KOPT-K1 (cell line): ENCODE measurements around the gene SNORC.

Source experiments
- H3K27ac ChIP-seq: fragments of 200-600 bp; sonication (generic); 2 replicates; pipeline ENCODE4 v1.5.1; 2016; ENCODE audit warnings: antibody characterized with exemption, mild to moderate bottlenecking, low read depth, low read length; ENCODE audit not compliant: poor library complexity, severe bottlenecking
- H3K36me3 ChIP-seq: fragments of 200-600 bp; sonication (generic); 2 replicates; pipeline ENCODE4 v1.5.1; 2017; ENCODE audit warnings: antibody characterized with exemption, mild to moderate bottlenecking, low read length, moderate library complexity; ENCODE audit not compliant: insufficient read depth
- H3K9me3 ChIP-seq: fragments of 200-600 bp; sonication (generic); 2 replicates; pipeline ENCODE4 v1.5.1; 2017; ENCODE audit warnings: antibody characterized with exemption, low read length, mild to moderate bottlenecking; ENCODE audit not compliant: insufficient read depth, poor library complexity, severe bottlenecking

SNORC gene

DNA sequence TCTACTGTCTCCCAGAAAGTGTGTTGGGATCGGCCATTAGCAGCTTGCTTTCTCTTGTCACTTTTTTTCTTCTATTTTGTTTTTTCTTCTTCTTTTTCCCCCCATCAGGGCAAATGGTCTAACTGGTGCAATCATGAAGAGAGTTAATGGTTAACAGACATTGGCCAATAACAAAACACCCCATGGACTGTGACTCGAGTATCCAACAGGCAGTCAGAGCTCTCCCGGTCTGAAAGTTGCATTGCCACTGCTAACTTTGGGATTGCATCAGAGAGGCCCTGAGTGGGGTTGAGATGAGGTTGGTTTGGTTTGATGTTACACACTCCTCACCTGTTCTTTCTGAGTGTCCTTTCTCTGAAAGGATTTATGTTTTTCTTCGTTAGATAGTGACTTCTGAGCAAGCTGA, 12.9 kb upstream of the SNORC start:
- Histone ChIP-seq H3K36me3 (peaks cover 80% of the 10 kb centered on the region), H3K27ac (no peak overlapping the region), H3K9me3 (no peaks in the 10 kb centered on the region)

DNA sequence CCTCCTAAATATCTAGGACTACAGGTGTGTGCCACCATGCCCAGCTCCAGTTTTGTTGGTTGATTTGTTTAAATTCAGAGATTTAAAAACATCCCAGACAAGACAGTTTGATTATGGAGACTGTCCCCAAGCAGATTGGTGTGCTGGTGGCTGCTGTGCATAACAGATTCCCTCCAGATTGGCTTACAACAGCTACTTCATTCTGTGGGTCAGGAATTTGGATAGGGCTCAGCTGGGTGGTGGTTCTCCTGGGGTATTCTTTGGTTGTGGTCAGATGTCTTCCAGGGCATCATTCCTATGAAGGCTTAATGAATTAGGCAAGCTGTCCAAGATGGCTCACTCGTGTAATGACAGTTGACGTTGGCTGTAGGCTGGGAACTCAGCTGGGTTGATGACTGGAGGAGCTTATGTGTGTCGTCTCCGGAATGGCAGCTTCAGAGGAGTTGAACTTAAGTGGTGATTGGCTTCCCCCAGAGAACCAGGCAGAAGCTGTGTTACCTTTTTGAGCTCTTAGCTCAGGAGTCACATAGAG, 10.6 kb upstream of the SNORC start:
- no peak overlapping the region for H3K27ac ChIP-seq
- H3K9me3 ChIP-seq = no peaks in the 10 kb centered on the region
- peaks cover 68% of the 10 kb centered on the region for H3K36me3 ChIP-seq

DNA sequence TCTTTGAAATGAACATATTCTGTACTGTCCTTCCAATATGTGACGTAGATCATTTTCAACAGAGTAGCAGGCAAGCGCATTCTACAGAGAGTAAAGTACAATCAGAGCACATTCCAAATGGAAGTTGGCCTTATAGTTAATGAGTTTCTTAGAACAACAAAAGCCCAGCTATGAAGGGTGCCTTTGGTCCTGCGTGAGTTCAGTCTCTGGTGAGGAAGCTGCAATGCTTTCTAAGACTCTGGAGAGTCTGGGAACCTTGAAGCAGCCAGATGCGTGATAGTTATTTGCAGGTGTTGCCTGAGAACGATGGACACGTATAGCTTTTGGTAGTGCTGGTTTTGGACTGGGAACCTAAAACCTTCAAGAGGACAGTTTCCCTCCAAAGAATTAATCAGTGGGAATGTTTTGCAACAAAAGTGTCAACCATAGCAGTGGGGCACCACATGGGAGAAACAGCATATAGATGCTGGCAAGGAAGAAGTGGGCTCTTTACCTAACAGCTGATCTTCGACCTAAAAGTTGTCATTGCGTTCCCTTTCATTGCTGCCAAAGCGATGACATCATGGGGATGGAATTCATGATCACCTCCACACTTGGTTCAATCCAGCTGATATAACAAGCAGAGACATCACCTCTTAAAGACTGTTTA, 9.3 kb upstream of the SNORC start:
- Histone ChIP-seq H3K9me3 (no peaks in the 10 kb centered on the region), H3K27ac (no peak overlapping the region), H3K36me3 (peaks cover 57% of the 10 kb centered on the region)

DNA sequence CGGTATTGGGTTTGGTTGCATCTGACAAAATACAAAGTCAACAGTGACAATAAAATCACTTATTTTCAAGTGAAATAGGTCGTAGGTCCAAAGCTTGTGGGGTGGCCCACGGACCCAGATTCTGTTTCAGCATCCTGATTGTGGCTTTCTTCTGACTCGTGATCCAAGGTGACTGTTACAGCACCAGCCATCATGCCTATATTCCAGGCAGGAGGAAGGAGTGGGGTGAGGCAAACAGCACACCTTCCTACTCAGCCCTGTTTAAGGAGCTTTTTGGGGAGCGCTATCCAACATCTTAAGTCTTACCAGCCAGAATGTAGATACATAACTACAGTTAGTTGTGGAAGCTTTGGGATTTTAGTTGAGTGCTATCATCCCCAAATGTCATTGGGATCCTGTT, 8.7 kb upstream of the SNORC start:
- Histone ChIP-seq H3K36me3 (peaks cover 51% of the 10 kb centered on the region), H3K27ac (no peak overlapping the region), H3K9me3 (no peaks in the 10 kb centered on the region)

DNA sequence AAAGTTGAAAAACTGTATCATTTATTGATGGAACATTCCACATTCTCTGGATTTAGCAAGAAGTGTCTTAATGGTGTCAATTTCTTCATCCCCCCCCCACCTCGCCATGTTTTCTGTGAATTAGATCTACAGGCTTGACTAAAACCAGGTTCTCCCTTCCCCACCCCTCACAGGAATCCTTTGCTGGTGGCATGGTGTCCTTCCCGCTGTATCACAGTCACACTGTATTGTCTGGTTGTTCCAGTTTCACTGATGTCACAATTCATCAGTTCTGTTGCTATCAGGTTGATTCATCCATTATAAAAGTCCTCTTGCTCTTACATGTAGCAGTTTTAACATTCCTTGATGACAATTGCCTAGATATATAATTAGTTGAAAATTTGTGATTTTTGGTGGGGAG, 6.1 kb upstream of the SNORC start:
- Histone ChIP-seq H3K36me3 (peaks cover 24% of the 10 kb centered on the region), H3K27ac (no peak overlapping the region), H3K9me3 (no peaks in the 10 kb centered on the region)

DNA sequence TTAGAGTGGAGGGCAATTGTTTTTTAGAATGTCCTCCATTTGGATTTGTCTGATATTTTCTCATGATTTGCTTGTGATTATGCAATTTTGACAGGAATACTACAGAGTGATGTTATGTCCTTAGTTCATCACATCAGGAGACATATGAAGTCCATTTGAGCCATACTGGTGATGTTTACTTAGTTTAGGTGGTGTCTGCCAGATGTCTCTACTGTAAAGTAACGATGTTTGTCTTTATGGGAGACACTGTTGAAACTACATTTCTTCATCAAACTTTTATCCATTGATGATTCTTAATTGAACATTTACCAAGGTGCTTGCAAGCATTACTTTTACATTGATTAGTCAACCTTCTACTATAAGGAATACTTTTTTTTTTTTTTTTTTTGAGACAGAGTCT, 4.9 kb upstream of the SNORC start:
- Histone ChIP-seq H3K9me3 (no peaks in the 10 kb centered on the region), H3K36me3 (peaks cover 13% of the 10 kb centered on the region), H3K27ac (no peak overlapping the region)

DNA sequence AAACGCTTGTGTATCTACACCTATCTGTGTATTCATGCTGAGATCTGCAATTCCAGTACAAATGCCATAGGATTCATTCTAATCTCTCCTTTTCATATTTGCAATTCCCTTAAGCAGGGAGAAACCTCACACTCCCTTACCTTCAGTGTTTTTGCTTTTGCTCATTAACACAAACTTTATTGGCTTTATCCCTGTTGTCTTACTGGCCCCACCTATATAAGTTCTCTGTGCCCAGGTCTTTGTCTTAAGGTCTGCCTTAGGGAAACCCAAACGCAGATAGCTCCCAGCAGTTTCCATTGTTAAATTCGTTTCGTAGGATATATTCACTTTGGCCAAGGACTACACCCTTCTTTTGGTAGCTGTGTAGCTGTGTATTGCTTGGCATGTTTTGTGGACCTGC, 4.0 kb upstream of the SNORC start:
- H3K27ac ChIP-seq = no peak overlapping the region
- H3K9me3 ChIP-seq = no peaks in the 10 kb centered on the region
- peaks cover 6% of the 10 kb centered on the region for H3K36me3 ChIP-seq

DNA sequence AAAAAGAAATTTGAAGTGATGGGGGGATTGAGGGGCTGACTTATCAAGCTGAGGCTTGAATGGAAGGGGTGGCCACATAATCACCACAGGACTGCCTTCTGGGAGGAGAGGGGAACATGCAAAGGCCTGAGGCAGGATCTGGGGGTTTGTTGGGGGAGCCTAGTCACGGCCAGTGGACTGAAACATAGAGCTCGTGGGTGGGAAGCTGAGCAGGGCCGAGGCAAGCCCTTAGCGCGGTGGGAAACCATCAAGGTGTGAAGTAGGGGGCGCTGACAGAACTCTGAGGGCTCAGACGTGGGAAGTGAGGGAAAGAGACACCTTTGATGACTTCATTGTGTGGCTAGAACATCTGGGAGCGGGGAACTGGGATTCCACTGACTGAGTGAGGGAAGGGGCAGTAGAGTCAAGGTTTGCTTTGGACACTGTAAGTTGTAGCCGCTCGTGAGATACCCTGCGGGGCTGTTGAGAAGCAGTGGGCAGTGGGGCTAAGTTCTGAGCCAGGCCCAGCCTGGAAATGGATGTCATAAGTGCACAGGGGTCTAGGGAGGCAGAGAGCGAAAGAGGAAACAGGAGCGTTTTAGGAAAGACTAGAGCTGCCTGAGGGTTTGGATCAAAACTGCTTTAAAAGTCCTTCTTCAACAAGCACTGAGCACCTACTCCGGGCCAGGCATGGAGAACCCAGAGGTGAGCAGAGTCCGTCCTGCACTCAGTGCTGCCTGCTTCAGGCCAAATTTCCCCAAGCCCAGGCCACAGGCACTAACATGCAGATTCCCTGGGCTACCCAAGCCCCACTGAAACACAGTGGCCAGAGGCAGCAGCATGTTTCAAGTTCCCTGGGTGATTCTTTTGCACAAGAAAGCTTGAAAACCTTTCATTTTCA, 686 bp upstream of the SNORC start:
- Histone ChIP-seq H3K36me3 (no peaks in the 10 kb centered on the region), H3K9me3 (no peaks in the 10 kb centered on the region), H3K27ac (no peak overlapping the region)

DNA sequence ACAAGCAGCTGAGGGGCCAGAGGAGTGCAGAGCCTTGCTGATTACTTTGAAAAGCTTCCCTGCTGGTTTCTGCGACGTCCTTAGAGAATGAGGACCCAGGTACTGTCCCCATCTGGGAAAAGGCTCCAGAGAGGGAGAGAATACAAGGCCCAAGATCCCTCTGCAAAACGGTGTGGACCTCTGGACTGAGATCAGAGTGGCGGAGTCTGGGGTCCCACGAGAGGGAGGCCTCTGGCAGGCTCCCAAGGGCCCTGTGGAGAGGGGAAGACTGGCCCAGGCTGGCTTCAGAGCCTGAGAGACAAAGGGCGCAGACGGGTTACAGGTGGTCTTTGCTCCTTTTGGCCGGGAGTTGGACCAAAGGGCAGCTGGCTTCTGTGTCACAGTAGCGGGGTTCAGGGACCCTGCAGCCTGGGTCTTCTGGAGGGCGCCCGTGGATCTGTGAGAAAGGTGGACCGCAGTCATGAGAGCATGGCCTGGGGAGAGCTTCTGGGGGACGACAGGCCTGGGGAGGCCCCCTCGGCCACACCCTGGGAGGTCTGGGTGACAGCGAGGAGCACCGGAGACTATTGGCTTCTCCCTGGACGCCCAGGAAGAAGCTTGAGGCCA, 805 bp downstream of the SNORC start:
- H3K27ac ChIP-seq = no peak overlapping the region
- H3K36me3 ChIP-seq = no peaks in the 10 kb centered on the region
- H3K9me3 ChIP-seq = no peaks in the 10 kb centered on the region

DNA sequence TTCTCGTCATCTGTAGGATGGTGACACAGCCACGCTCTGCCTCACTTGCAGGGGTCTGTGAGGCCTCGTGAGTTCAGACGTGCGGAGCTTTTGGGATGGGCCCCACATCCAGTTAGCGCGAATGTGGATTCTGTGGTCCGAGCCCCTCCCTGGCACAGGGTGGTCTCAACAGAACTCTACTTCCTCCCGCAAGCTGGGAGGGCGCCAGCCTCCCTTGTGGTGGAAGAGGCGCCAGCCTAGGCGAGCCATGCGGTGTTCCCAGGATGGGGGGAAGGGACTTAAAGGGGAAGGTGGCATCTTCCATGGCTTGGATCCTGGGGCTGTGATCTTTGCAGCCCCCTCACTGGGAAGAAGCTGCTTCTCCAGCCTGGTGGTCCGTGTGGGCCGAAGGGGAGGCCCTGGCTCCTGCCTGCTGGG, 1.4 kb downstream of the SNORC start:
- Histone ChIP-seq H3K36me3 (no peaks in the 10 kb centered on the region), H3K9me3 (no peaks in the 10 kb centered on the region), H3K27ac (no peak overlapping the region)

DNA sequence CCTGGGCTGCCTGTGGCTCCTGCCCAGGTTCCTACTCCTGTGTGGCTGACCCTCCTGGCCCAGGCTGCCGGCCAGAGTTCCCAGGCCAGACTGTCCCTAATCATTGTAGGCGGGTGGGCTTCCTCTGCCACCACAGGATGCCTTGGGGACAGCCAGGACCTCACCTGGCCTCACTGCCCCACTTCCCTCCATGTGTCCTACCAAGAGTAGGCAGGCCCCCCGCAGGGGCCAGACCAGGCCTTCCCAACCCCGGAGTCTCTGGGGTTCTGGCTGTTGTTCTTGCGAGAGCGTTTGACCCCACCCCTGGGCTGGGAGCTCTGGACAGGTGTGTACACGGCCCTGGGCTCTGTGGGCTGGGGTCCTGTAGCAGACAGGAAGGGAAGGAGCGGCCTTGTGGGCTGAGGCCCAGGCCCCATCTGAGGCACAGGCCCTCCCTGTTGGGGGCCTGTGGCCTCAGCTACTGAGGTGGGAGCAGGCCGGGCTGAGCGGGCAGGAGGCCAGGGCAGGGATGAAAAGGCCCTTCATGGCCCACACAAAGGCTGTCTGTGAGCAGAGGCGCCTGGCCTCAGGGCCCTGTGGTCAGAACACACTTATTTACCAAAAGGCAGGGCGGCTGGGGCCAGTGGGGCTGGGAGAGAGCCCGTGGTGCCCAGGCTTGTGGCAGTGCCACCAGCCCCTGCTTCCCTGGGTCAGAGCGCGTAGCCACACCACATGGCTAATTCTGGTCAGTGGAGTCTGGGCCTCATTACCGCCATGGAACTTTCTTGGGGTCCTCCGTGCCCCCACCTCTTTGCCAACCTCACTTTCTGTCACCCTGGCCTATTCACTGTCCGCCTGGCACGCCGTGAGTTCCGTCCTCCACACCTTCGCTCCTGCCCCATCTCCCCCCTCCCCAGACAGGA, 2.0 kb downstream of the SNORC start:
- Histone ChIP-seq H3K27ac (no peak overlapping the region), H3K9me3 (no peaks in the 10 kb centered on the region), H3K36me3 (no peaks in the 10 kb centered on the region)

DNA sequence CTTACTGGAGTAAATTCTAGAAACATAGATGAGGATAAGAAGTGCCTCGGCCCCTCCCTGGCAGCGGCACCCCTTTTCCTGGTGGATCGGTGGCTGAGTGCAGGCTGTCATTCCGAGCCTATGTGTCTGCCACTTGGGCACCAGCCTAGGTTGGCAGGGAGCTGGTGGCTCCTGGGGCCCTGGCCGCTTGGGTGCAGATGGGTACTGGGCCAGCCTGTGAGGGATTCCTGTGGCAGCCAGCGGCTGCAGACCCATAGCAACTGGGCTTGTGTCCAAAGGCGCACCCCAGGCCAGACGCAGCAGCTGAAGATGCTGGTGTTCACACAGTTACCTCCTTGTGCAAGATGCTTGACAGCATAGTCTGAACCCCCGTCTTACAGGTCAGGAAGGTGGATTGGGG, 2.8 kb downstream of the SNORC start:
- Histone ChIP-seq H3K27ac (no peak overlapping the region), H3K9me3 (no peaks in the 10 kb centered on the region)

DNA sequence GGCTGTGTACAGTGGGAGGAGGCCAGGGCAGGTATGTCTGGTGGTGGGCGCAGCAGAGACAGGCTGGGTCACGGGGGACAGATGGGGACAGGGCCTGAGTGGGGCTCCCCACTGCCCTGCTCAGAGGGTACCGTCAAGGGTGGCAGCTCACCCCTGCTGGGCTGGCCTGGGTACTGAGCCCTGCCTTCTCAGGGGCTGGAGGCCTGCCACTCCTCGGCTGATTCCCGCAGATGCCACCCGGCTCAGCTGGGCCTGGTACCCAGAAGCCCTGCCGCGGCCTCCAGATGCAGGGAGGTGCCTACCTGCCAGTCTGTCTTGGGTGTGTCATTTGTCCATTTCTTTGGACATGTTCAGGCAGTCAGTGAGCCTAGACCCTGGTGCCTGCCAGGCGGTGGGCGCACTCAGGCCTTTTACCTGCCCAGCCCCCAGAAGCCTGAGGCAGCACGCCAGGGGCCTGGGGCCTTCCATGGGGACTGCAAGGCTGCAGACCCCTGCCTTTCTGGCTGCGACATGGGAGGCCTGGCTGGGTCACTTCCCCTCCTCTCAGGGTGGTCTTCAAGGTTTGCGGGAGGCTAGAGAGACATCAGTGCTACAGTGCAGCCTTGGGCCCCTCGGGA, 3.3 kb downstream of the SNORC start:
- H3K9me3 ChIP-seq = no peaks in the 10 kb centered on the region
- no peak overlapping the region for H3K27ac ChIP-seq

More for the DNA sequence above, 2.8 kb downstream of the SNORC start:
- H3K36me3 ChIP-seq = no peaks in the 10 kb centered on the region

DNA sequence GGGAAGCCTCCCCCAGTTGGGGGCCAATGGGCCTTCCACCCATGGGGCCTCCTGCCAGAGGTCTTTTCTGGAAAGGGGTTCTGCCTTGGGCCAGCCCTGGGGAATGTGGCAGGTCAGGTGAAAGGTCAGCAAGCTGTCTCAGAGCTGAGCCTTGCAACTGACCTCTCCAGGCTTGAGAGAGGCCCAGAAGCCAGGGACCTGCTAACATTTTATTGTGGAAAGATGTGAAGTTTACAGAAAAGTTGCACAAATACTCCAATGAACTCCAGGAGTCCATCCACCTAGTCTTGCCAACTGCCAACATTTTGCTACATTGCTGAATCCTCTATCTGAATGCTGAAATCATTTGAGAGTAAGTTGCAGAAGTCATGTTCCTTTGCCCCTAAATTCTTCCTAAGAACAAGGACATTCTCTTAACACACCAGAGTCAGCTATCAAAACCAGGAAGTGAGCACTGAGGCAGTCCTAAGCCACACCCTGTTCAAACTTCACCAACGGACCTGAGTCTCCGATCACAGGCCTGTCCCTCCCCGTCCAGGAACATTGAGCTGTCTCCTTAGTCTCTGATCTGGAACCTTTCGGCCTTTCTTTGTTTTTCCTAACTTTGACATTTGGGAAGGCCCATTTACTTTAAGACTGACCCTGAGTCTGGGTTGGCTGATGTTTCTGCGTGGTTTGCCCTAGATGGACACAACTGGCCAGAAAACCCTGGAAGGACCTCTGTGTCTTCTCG, 4.0 kb downstream of the SNORC start:
- Histone ChIP-seq H3K9me3 (no peaks in the 10 kb centered on the region), H3K36me3 (no peaks in the 10 kb centered on the region), H3K27ac (no peak overlapping the region)

More for the DNA sequence above, 3.3 kb downstream of the SNORC start:
- H3K36me3 ChIP-seq = no peaks in the 10 kb centered on the region
